ENCODE results near the gene IP6K3. TPM values are rescaled to one million over a fixed set of nuclear protein-coding genes. Genes with fewer than 3 reads are reported as not detected.

The IP6K3 gene
- total RNA-seq, 1 donor from 2014 or later, result 0.75 TPM

DNA sequence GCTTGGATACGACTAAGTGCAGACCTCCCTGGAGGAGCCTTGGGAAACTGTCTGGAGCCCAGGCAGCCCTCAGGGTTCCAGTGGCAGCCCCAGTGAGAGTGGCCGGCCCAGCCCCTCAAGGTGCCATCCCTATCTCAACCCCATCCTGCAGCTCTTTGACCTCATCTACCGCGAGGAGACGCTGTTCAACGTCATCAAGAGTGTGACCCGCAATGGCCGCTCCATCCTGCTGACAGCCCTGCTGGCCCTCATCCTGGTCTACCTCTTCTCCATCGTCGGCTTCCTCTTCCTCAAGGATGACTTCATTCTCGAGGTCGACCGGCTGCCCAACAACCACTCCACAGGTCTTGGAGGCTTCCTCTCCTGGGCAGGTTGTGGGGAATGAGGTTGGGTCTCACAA lies 55.9 kb downstream of the IP6K3 start:
- DNase-seq (ENCODE audit: extremely low spot score, unreplicated experiment), result no peak
- H3K4me3 Mint-ChIP-seq, result no peak overlapping the region
- peaks cover 25% of the 10 kb centered on the region for H3K4me1 Mint-ChIP-seq (ENCODE audit: unreplicated experiment)
- no peaks in the 10 kb centered on the region for H3K9me3 Mint-ChIP-seq
- H3K27ac Mint-ChIP-seq, result no peak overlapping the region
- no peak for TF ChIP-seq CTCF (conservative IDR thresholded peaks at IDR 0.05)
- H3K36me3 Mint-ChIP-seq, result peaks cover 17% of the 10 kb centered on the region
- H3K27me3 Mint-ChIP-seq, result no peaks in the 10 kb centered on the region

DNA sequence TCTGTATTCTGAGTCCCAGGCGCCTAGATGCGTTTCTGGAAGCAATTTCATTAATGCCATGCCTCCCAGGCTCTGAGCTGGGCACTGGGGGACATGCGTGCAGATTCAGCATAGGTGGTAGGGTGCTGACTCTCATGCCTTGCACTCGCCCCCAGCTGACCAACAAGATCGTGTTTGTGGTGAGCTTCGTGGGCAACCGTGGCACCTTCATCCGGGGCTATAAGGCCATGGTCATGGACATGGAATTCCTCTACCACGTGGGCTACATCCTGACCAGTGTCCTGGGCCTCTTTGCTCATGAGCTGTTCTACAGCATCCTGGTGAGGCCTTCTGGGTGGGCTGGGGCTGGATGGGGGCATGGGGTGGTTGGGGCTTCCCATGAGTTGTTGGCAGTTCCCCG lies 56.8 kb downstream of the IP6K3 start:
- TF ChIP-seq CTCF (conservative IDR thresholded peaks at IDR 0.05), result no peak
- Mint-ChIP-seq H3K4me3 (no peak overlapping the region), H3K36me3 (peaks cover 17% of the 10 kb centered on the region), H3K4me1 (ENCODE audit: unreplicated experiment) (peaks cover 25% of the 10 kb centered on the region), H3K27ac (no peak overlapping the region), H3K9me3 (no peaks in the 10 kb centered on the region), H3K27me3 (no peaks in the 10 kb centered on the region)
- DNase-seq (ENCODE audit: extremely low spot score, unreplicated experiment), result no peak

- H3K4me3 Mint-ChIP-seq, result no peak overlapping the region
- H3K9me3 Mint-ChIP-seq, result no peaks in the 10 kb centered on the region
- no peaks in the 10 kb centered on the region for H3K27me3 Mint-ChIP-seq
- no peak for TF ChIP-seq CTCF (conservative IDR thresholded peaks at IDR 0.05)
- peaks cover 20% of the 10 kb centered on the region for H3K4me1 Mint-ChIP-seq (ENCODE audit: unreplicated experiment)
- H3K36me3 Mint-ChIP-seq, result peaks cover 17% of the 10 kb centered on the region
- no peak overlapping the region for H3K27ac Mint-ChIP-seq
- no peak for DNase-seq (ENCODE audit: extremely low spot score, unreplicated experiment)
Observed at GRCh38 chr6:33689148-33689494, 57.6 kb downstream of the IP6K3 start.

GRCh38 chr6:33688451-33689147 lies 58.1 kb downstream of the IP6K3 start:
- peaks cover 17% of the 10 kb centered on the region for H3K4me1 Mint-ChIP-seq (ENCODE audit: unreplicated experiment)
- H3K36me3 Mint-ChIP-seq, result peaks cover 17% of the 10 kb centered on the region
- H3K27ac Mint-ChIP-seq, result no peak overlapping the region
- TF ChIP-seq CTCF (conservative IDR thresholded peaks at IDR 0.05), result no peak
- no peaks in the 10 kb centered on the region for H3K27me3 Mint-ChIP-seq
- H3K9me3 Mint-ChIP-seq, result no peaks in the 10 kb centered on the region
- no peak for DNase-seq (ENCODE audit: extremely low spot score, unreplicated experiment)
- no peak overlapping the region for H3K4me3 Mint-ChIP-seq

- H3K9me3 Mint-ChIP-seq, result no peaks in the 10 kb centered on the region
- TF ChIP-seq CTCF (conservative IDR thresholded peaks at IDR 0.05), result no peak
- no peak overlapping the region for H3K4me3 Mint-ChIP-seq
- no peaks in the 10 kb centered on the region for H3K27me3 Mint-ChIP-seq
- no peak for DNase-seq (ENCODE audit: extremely low spot score, unreplicated experiment)
- no peak overlapping the region for H3K27ac Mint-ChIP-seq
- peaks cover 17% of the 10 kb centered on the region for H3K36me3 Mint-ChIP-seq
- H3K4me1 Mint-ChIP-seq (ENCODE audit: unreplicated experiment), result peaks cover 17% of the 10 kb centered on the region
Observed at GRCh38 chr6:33688006-33688405, 58.7 kb downstream of the IP6K3 start.
